Panc1 (cell line): ENCODE measurements around the gene MLLT3. TPM values are rescaled to one million over a fixed set of nuclear protein-coding genes. Genes with fewer than 3 reads are reported as not detected.
A peak's percentile ranks its signal among the peaks of the same experiment; 100 is the strongest.

ENCODE experiments used
- ATAC-seq: fragments of 200-7000 bp; cut with Tn5 transposase; 2 replicates; pipeline ENCODE4 v1.9.1; 2020; ENCODE audit warnings: mild to moderate bottlenecking, moderate library complexity
- BruUV-seq: library from RNA; stranded (reverse); fragments of 400-500 nt; replicated peaks from 2 replicates; lab custom pipeline; 2021; lab: Mats Ljungman, UMichigan
- CTCF ChIA-PET: fragments of 300-600 bp; sonication (Branson Sonifier 250); formaldehyde crosslinking; loops from one replicate; lab custom pipeline; 2022; ENCODE audit warnings: antibody characterized with exemption; lab: Charles Lee
- POLR2A ChIA-PET: fragments of 300-600 bp; sonication (Branson Sonifier 250); formaldehyde crosslinking; loops from one replicate; lab custom pipeline; 2022; ENCODE audit warnings: antibody characterized with exemption; lab: Charles Lee
- DNase-seq: peaks from one replicate; pipeline ENCODE4 v3.0.0-alpha.2; 2010; ENCODE audit warnings: low read depth, low spot score
- H3K27ac ChIP-seq: 2 replicates; pipeline ENCODE4 v1.5.1; 2011; ENCODE audit warnings: mild to moderate bottlenecking, low read length, inconsistent platforms
- H3K27me3 ChIP-seq: fragments of 200-500 bp; sonication (Bioruptor generic); 2 replicates; pipeline ENCODE4 v1.6.0; 2014; ENCODE audit warnings: low read length, inconsistent platforms; ENCODE audit not compliant: control insufficient read depth, insufficient read depth
- H3K36me3 ChIP-seq: fragments of 200-500 bp; sonication (Bioruptor generic); 2 replicates; pipeline ENCODE4 v1.5.1; 2014; ENCODE audit warnings: inconsistent platforms, mild to moderate bottlenecking, low read length, moderate library complexity; ENCODE audit not compliant: control insufficient read depth, insufficient read depth
- H3K4me1 ChIP-seq: 2 replicates; pipeline ENCODE4 v1.5.1; 2011; ENCODE audit warnings: inconsistent platforms, mild to moderate bottlenecking, low read length, moderate library complexity; ENCODE audit not compliant: control insufficient read depth, insufficient read depth
- H3K4me3 ChIP-seq, 2 experiments: 2 replicates each; pipeline ENCODE4 v1.5.1; 2011 to 2012; ENCODE audit warnings: low read depth in 2 of 2, low read length in 2 of 2, mild to moderate bottlenecking in 2 of 2, inconsistent platforms in 1 of 2, moderate library complexity in 1 of 2
- H3K9me3 ChIP-seq: fragments of 200-500 bp; sonication (Bioruptor generic); 2 replicates; pipeline ENCODE4 v1.5.1; 2014; ENCODE audit warnings: low read depth, mild to moderate bottlenecking, inconsistent platforms, low read length, moderate library complexity; ENCODE audit not compliant: control insufficient read depth, insufficient read depth
- POLR2AphosphoS5 ChIP-seq: IDR thresholded peaks from 2 replicates; pipeline ENCODE4 v1.6.1; 2012; ENCODE audit warnings: mild to moderate bottlenecking, low read depth, low read length, moderate library complexity
- REST ChIP-seq, 2 experiments: IDR thresholded peaks; 2 replicates each; pipeline ENCODE4 v1.6.1; 2011 to 2012; ENCODE audit warnings: low read depth in 2 of 2, control low read depth in 1 of 2, low read length in 1 of 2, mild to moderate bottlenecking in 1 of 2, moderate library complexity in 1 of 2; ENCODE audit not compliant: insufficient read depth in 1 of 2
- SIN3A ChIP-seq: IDR thresholded peaks from 2 replicates; pipeline ENCODE4 v1.6.1; 2012; ENCODE audit warnings: low read depth, mild to moderate bottlenecking, low read length, moderate library complexity, borderline replicate concordance; ENCODE audit not compliant: insufficient read depth
- TCF7L2 ChIP-seq: IDR thresholded peaks from 2 replicates; pipeline ENCODE4 v1.6.1; 2011; ENCODE audit warnings: mild to moderate bottlenecking, low read depth, low read length, inconsistent platforms
- in situ Hi-C: cut with HindIII; loops from 2 replicates; pipeline ENCODE4 v1.10.0; 2016; ENCODE audit warnings: low sequenced_read_pairs, low pct_unique_long_range_greater_than_20kb
- intact Hi-C: fragments of 100-400 bp; cut with micrococcal nuclease; formaldehyde crosslinking; loops from one replicate; pipeline ENCODE4 v1.10.0; 2022; ENCODE audit not compliant: unreplicated experiment
- total RNA-seq: library from RNA; stranded (reverse); gene quantifications from one replicate; pipeline ENCODE4 v1.2.1, GENCODE V29; 2021; ENCODE audit not compliant: unreplicated experiment
- TF ChIP-seq, protein P1 (sequence below): fragments of 450-650 bp; IDR thresholded peaks from 2 replicates; pipeline ENCODE4 v1.5.1; 2017; ENCODE audit warnings: mild to moderate bottlenecking

MLLT3 gene
- total RNA-seq, 1 experiment from 2014 or later = 0.49 TPM

GRCh38 chr9:20356403-20357036, 265.8 kb downstream of the MLLT3 start:
- in situ Hi-C loops = no loop called here
- peak; percentile 24 for DNase-seq
- no peaks in the 10 kb centered on the region for H3K27me3 ChIP-seq
- no peaks in the 10 kb centered on the region for H3K4me1 ChIP-seq
- no peaks in the 10 kb centered on the region for H3K36me3 ChIP-seq
- H3K9me3 ChIP-seq = no peaks in the 10 kb centered on the region
- no peak; the same call in 1 of the 2 replicates for ATAC-seq
- no peak overlapping the region for H3K4me3 ChIP-seq
- no peak overlapping the region for H3K27ac ChIP-seq
- no TSS peak for BruUV-seq
- ChIA-PET POLR2A (no interaction called here), CTCF (no interaction called here)
- TF ChIP-seq, protein P1, sequence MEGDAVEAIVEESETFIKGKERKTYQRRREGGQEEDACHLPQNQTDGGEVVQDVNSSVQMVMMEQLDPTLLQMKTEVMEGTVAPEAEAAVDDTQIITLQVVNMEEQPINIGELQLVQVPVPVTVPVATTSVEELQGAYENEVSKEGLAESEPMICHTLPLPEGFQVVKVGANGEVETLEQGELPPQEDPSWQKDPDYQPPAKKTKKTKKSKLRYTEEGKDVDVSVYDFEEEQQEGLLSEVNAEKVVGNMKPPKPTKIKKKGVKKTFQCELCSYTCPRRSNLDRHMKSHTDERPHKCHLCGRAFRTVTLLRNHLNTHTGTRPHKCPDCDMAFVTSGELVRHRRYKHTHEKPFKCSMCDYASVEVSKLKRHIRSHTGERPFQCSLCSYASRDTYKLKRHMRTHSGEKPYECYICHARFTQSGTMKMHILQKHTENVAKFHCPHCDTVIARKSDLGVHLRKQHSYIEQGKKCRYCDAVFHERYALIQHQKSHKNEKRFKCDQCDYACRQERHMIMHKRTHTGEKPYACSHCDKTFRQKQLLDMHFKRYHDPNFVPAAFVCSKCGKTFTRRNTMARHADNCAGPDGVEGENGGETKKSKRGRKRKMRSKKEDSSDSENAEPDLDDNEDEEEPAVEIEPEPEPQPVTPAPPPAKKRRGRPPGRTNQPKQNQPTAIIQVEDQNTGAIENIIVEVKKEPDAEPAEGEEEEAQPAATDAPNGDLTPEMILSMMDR = peak; percentile 65
- no peak for TF ChIP-seq SIN3A
- intact Hi-C loops = loop anchor here (10.0 kb wide), 1 partner anchor 248 kb away; no protein-coding TSS in a partner anchor

- CTCF ChIA-PET = no interaction called here
- Histone ChIP-seq H3K27me3 (no peaks in the 10 kb centered on the region), H3K4me1 (no peaks in the 10 kb centered on the region), H3K9me3 (no peaks in the 10 kb centered on the region), H3K4me3 (no peak overlapping the region), H3K27ac (no peak overlapping the region), H3K36me3 (no peaks in the 10 kb centered on the region)
- POLR2A ChIA-PET = no interaction called here
- intact Hi-C loops (loop anchor here (10.0 kb wide), 1 partner anchor 250 kb away; no protein-coding TSS in a partner anchor), in situ Hi-C loops (no loop called here)
- TF ChIP-seq REST (IDR thresholded peaks at IDR 0.05; ENCODE audit: insufficient read depth in 1 of 2, low read depth in 2 of 2, low read length in 1 of 2) = no peak
- no peak for TF ChIP-seq POLR2AphosphoS5
- TF ChIP-seq TCF7L2 = no peak
- TF ChIP-seq, protein P1 = no peak
- TF ChIP-seq SIN3A = no peak
- ATAC-seq = no peak
- no TSS peak for BruUV-seq
- no peak for DNase-seq
Observed at GRCh38 chr9:20355022-20355421, 267.3 kb downstream of the MLLT3 start.
